Lower leg skin (tissue), 4 donors: ENCODE measurements around the gene WDR62. TPM values are rescaled to one million over a fixed set of nuclear protein-coding genes. Genes with fewer than 3 reads are reported as not detected.

Source experiments
- DNase-seq, 2 donors: peaks; one replicate each; pipeline ENCODE4 v3.0.0-alpha.2; 2019; ENCODE audit warnings: low spot score in 2 of 2
- H3K4me3 ChIP-seq: fragments of 200-600 bp; sonication (generic); 2 replicates; pipeline ENCODE4 v1.5.1; 2017; ENCODE audit warnings: mild to moderate bottlenecking, low read depth; ENCODE audit not compliant: poor library complexity, severe bottlenecking
- POLR2A ChIP-seq, 2 donors: fragments of 450-650 bp; IDR thresholded peaks; one replicate each; pipeline ENCODE4 v1.6.1; 2016 to 2017; ENCODE audit warnings: antibody characterized with exemption in 2 of 2, mild to moderate bottlenecking in 1 of 2, moderate library complexity in 1 of 2
- WGBS, 2 donors: methylation state at CpG; one replicate each; pipeline ENCODE4 v1.1.5; 2018; 5-methylcytosine and 5-hydroxymethylcytosine counted together
- intact Hi-C: fragments of 100-400 bp; cut with DNase I; formaldehyde crosslinking; loops from one replicate; pipeline ENCODE4 v1.15.0; 2023; ENCODE audit warnings: low total_unique reads
- total RNA-seq, 4 donors: library from RNA; depleted of rRNA; stranded (reverse); fragments of >200 nt; gene quantifications; one replicate each; pipeline ENCODE4 v1.1.0, GENCODE V29; 2016
- TF ChIP-seq, protein P1 (sequence below), 3 donors: fragments of 450-650 bp; IDR thresholded peaks; one replicate each; pipeline ENCODE4 v1.5.1; 2016; ENCODE audit warnings: antibody characterized with exemption in 3 of 3, mild to moderate bottlenecking in 3 of 3, moderate library complexity in 2 of 3

Gene WDR62
- total RNA-seq, 4 donors from 2014 or later: 1.3 to 3.0 (median 2.3) TPM

DNA sequence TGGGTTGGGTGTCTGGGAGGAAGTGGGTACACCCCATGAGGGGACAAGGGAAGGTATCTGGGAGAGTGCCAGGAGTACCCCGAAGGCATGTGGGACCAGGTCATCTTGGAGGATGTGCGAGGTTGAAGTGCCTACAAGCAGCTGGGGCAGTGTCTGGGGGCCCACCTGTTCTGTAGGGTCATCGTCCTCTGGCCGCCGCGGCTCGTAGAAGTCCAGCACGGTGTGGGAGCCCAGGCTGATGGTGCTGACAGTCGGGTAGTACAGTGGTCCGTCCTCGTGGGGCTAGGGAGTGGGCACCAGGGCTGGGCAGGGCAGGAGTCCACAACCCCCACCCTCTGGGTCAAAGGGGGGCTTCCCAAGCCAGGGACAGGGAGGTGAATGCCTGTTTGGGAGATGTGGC, 44.3 kb upstream of the WDR62 start:
- intact Hi-C loops: no loop called here
- no peak for DNase-seq
- no peak overlapping the region for H3K4me3 ChIP-seq
- TF ChIP-seq, protein P1, sequence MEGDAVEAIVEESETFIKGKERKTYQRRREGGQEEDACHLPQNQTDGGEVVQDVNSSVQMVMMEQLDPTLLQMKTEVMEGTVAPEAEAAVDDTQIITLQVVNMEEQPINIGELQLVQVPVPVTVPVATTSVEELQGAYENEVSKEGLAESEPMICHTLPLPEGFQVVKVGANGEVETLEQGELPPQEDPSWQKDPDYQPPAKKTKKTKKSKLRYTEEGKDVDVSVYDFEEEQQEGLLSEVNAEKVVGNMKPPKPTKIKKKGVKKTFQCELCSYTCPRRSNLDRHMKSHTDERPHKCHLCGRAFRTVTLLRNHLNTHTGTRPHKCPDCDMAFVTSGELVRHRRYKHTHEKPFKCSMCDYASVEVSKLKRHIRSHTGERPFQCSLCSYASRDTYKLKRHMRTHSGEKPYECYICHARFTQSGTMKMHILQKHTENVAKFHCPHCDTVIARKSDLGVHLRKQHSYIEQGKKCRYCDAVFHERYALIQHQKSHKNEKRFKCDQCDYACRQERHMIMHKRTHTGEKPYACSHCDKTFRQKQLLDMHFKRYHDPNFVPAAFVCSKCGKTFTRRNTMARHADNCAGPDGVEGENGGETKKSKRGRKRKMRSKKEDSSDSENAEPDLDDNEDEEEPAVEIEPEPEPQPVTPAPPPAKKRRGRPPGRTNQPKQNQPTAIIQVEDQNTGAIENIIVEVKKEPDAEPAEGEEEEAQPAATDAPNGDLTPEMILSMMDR (IDR thresholded peaks at IDR 0.05): no peak
- no peak for TF ChIP-seq POLR2A (IDR thresholded peaks at IDR 0.05)
- 97% methylated on average over 11 of the region's 11 CpGs for WGBS, 2 donors

DNA sequence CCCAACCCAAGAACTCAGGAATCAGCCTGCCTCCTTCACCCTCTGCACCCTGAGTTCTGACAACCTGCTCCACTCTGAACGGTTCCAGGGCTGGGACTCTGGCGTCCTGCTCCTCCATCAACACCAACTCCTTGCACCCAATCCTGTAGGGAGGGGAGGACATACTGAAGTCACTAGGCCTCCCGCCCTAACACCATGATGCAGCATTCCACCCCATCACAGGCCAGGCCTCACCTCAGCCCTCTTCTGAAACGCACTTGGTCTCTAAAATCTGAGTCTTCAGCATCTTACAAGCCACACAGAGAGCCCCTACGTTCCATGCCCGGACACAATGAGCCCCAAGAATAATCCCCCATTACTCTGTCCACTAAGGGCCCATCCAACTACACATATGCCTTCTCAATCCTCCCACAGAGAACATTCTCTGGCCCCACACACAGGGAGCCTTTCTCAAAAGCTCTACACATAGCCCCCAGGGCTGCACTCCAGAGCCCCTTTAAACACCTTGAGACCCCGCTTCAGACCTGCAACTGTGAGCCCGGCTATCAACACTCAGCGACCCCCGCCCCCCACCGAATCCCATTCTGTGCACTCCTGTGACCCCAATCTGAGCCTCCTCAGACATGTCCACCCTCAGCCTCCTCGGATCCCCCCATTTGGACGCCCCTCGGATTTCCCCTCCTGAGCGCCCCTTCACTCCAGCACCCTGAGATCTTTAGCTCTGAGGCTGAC, 41.3 kb upstream of the WDR62 start:
- DNase-seq: no peak
- intact Hi-C loops: no loop called here
- peak overlapping the region; percentile 59 for H3K4me3 ChIP-seq
- TF ChIP-seq POLR2A (IDR thresholded peaks at IDR 0.05): no peak
- TF ChIP-seq, protein P1 (IDR thresholded peaks at IDR 0.05): no peak
- 27 to 33% methylated on average over 15 of the region's 15 CpGs for WGBS, 2 donors

DNA sequence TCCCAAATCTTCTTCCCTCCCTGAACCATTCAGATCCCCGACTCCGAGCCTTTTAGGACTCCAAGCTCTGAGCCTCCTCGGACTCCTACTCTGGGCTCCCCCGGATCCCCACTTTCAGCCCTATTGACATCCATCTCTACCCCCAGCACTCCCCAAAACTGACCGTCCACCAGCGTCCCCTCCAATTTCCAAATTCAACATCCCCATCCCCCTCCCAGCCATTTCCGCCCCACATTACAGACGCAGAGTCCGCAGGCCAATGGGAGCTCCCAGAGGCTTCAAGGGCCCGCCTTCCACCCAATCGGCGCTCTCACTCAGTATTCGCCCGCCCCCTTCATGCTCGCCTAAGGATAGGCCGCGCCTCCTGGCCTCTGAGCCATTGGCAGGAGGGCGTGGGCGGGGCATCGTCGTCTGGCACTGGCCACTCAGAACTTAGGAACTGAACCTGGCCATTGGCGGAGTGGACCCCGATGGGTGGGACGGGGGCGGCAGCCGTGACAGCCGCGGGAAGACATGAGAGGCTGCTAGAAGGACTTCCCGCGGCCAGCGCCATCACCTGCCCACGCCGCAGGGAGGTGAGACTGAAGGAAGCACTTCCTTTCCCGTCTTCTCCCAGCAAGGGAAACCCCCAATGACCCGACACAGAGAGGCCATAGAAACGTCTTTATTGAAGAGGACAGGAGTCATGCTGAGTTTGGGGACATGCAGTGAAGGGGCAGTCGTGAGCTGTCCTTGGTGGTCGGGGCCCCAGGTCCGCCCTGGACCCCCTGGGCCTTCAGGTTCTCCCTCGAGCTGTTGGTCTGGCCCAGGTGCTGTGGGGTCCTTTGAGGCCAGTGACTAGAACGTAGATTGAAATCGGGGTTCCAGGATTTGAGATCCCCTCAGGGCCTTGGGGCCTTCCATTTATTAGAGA, 40.4 kb upstream of the WDR62 start, which contains the start of gene ALKBH6:
ALKBH6 (minus strand) TSS at position 202 of the 913 bp plus-strand sequence. CDS start 816 bp downstream, outside the sequence.
- intact Hi-C loops: no loop called here
- peak within 1 kb of the TSS; percentile 59 for H3K4me3 ChIP-seq
- WGBS, 2 donors: 1 to 3% methylated on average over 34 to 42 of the region's 42 CpGs
- DNase-seq: peak; percentile 99 to 100
- TF ChIP-seq, protein P1 (IDR thresholded peaks at IDR 0.05): no peak
- no peak for TF ChIP-seq POLR2A (IDR thresholded peaks at IDR 0.05)

DNA sequence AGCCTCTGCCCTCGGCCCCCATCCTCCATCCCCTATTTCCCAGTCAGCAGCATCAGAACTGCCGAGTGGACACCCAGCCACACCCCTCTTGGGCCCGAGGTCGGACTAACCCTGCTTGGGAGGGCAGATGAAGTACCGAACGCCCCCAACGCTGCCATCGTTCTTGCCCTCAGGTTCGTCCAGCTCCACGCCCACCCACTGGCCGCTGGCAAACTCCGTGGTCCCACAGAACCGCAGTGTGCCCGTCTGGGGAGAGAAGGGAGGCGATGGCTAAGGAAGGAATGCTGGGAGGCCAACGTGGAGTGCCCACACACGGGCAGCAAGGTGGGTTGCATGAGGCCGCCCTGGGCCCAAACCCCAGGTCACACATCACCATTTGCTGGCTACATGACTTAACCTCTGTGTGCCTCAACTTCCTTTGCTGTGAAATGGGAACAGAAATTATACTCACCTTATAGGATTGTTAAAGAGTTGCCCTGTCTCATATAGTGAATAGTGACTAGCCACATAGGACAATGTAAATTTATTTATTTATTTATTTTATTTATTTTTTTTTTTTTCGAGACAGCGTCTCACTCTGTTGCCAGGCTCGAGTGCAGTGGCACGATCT, 35.5 kb upstream of the WDR62 start:
- no peak overlapping the region for H3K4me3 ChIP-seq
- WGBS, 2 donors: 93 to 94% methylated on average over 22 of the region's 22 CpGs
- intact Hi-C loops: no loop called here
- TF ChIP-seq, protein P1 (IDR thresholded peaks at IDR 0.05): no peak
- TF ChIP-seq POLR2A (IDR thresholded peaks at IDR 0.05): no peak
- DNase-seq: no peak

DNA sequence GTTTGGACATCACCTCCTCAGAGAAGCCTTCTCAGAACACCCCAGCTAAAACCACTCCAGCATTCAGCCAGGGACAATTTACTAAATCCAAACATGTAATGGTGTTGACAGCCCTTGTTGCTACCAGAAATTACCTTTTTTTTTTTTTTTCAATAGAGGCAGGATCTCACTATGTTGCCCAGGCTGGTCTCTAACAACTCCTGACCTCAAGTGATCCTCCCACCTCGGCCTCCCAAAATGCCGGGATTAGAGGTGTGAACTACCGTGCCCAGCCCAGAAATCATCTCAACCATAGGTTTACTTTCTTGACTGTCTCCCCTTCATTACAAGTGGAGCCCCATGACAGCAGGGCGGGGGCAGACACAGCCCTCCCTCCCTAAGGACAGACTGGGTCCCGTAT, 31.3 kb upstream of the WDR62 start:
- DNase-seq: no peak
- WGBS, 2 donors: 96 to 97% methylated on average over 5 of the region's 5 CpGs
- no peak overlapping the region for H3K4me3 ChIP-seq
- TF ChIP-seq, protein P1 (IDR thresholded peaks at IDR 0.05): no peak
- no peak for TF ChIP-seq POLR2A (IDR thresholded peaks at IDR 0.05)
- intact Hi-C loops: no loop called here
